CD4-positive, alpha-beta T cell treated with Interleukin-1 beta for 1 hour (primary cell): ENCODE measurements around the gene OR7A5.
"Not testable (repeated sequence)": the region's sequence is repeated elsewhere in the genome, so short reads cannot be mapped to it uniquely, and the experiment has no call there.

Source experiments
- DNase-seq, 2 donors: peaks; one replicate each; pipeline ENCODE4 v3.0.0-alpha.2; 2020 to 2022

The OR7A5 gene

GRCh38 chr19:14784730-14785101 lies 50.3 kb downstream of the OR7A5 start:
- peak in 1 of 2 donors; percentile 76 for DNase-seq

DNA sequence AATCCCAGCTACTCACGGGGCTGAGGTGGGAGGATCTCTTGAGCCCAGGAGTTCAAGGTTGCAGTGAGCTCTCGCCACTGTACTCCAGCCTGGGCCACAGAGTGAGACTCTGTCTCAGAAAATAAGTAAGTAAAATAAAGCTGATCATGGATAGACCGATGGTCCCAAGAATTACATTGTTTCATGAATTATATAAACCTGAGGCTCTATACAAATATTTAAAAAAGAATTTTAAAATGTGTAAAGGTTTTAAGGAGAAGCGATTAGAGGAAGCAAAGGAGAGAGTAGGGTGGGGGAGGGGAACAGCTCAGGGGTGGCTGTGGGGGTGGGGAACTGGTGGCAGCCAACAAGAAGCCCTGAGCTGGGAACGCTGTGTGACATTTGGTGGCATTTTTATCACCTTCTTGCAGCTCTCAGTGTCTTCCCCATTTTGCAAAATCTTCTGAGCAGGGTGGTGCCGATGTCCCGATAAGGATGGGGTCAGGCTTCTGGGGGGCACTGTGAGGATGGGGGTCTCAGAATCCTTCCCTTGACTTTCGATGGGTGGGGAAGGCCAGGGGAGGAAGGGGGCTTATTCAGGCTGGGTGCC lies 51.5 kb downstream of the OR7A5 start:
- DNase-seq = peak in 1 of 2 donors; percentile 24

GRCh38 chr19:14782626-14783409 lies 52.2 kb downstream of the OR7A5 start:
- no peak for DNase-seq

DNA sequence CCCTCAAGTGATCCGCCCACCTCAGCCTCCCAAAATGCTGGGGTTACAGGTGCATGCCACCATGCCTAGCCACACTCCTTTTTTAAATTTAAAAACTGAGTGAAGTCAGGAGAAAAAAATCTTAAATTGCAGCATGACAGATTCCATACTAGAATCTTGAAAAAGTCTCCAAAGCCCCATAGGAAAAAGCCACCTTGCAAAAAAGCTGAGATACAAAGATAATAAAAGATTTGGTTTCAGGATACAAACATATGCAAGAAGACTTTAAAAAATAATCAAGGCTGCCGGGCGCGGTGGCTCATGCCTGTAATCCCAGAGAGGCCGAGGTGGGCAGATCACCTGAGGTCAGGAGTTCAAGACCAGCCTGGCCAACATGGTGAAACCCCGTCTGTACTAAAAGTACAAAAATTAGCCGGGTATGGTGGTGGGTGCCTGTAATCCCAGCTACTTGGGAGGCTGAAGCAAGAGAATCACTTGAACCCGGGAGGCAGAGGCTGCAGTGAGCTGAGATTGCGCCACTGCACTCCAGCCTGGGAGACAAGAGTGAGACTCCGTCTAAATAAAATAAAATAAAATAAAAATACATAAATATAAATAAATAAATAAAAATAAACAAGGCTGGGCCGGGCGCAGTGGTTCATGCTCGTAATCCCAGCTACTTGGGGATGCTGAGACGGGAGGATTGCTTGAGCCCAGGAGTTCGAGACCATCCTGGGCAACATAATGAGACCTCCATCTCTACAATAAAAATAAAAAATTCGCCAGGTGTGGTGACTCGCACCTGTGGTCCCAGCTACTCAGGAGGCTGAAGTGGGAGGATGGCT lies 53.1 kb downstream of the OR7A5 start:
- DNase-seq = not testable (repeated sequence)

- not testable (repeated sequence) for DNase-seq
These were observed 54.3 kb downstream of the OR7A5 start for GRCh38 chr19:14780622-14781225.

GRCh38 chr19:14779151-14779550 lies 55.8 kb downstream of the OR7A5 start:
- DNase-seq = no peak

GRCh38 chr19:14778110-14778845 lies 56.7 kb downstream of the OR7A5 start, which contains the start of gene ADGRE2:
Gene ADGRE2 (minus strand): TSS chr19:14778560. CDS start chr19:14776756, 1,804 bp downstream.
- not testable (repeated sequence) for DNase-seq

- DNase-seq = not testable (repeated sequence)
These were observed 57.3 kb downstream of the OR7A5 start for GRCh38 chr19:14777645-14778044.
